Muscle of leg (tissue), 11 donors: ENCODE results near the gene CABLES2. TPM values are rescaled to one million over a fixed set of nuclear protein-coding genes. Genes with fewer than 3 reads are reported as not detected.

ENCODE experiments used
- DNase-seq: peaks from one replicate; pipeline ENCODE4 v3.0.0; 2013
- H3K27ac ChIP-seq: one replicate; pipeline ENCODE4 v1.5.1; 2013; ENCODE audit warnings: mild to moderate bottlenecking, low read length, control low read depth
- H3K27me3 ChIP-seq: one replicate; pipeline ENCODE4 v1.6.1; 2013; ENCODE audit warnings: low read length; ENCODE audit not compliant: control insufficient read depth, insufficient read depth
- H3K36me3 ChIP-seq: one replicate; pipeline ENCODE4 v1.6.1; 2013; ENCODE audit warnings: low read length; ENCODE audit not compliant: control insufficient read depth, insufficient read depth
- H3K4me1 ChIP-seq: one replicate; pipeline ENCODE4 v1.6.1; 2013; ENCODE audit warnings: low read length; ENCODE audit not compliant: control insufficient read depth, insufficient read depth
- H3K4me3 ChIP-seq: one replicate; pipeline ENCODE4 v1.5.1; 2013; ENCODE audit warnings: low read length, control low read depth
- H3K9me3 ChIP-seq: replicated peaks from 2 replicates; pipeline ENCODE4 v1.6.1; 2013; ENCODE audit warnings: low read depth, low read length; ENCODE audit not compliant: control insufficient read depth
- WGBS: methylation state at CpG from one replicate; pipeline ENCODE4 v1.1.5; 2013; ENCODE audit warnings: missing lambda C conversion rate; ENCODE audit not compliant: insufficient coverage; 5-methylcytosine and 5-hydroxymethylcytosine counted together
- polyA plus RNA-seq, 8 donors: library from polyadenylated mRNA; unstranded; fragments of 120-200 nt; gene quantifications; one replicate each; pipeline versions ENCODE4 v1.2.1 to v1.2.3, GENCODE V29; 2013; ENCODE audit warnings: inconsistent platforms in 1 of 8, low replicate concordance in 1 of 8; ENCODE audit not compliant: insufficient read length in 8 of 8, insufficient read depth in 1 of 8
- total RNA-seq: library from RNA; stranded (reverse); fragments of 120-200 nt; gene quantifications from one replicate; pipeline ENCODE4 v1.2.4, GENCODE V29; 2013

CABLES2 gene
- total and polyA plus RNA-seq, 9 donors, result 2.0 to 8.2 (median 5.7) TPM

DNA sequence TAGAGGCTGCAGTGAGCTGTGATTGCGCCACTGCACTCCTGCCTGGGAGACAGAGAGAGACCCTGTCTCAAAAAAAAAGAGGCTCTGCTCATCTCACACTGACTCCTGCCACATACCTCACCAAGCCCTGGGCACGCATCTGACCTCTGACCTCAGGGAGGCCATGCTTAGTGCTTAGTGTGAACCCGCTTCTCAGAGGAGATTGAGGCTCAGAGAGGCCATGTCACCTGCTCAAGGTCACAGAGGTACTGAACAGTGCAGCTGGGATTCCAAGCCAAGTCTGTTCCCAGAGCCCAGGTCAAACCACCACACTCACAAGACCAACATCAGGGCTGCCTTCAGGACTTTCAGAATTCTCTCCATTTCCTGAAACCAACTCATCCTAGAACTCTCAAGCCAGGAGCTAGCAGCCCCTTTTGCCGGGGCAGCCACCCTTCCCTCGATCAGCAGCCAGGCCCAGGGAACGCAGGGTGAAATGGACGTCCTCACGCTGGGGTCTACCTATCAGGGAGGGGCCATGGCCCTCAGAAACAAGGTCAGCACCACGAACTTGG, 2.9 kb downstream of the CABLES2 start:
- Histone ChIP-seq H3K27ac (no peak overlapping the region), H3K4me3 (no peak overlapping the region), H3K4me1 (peaks cover 45% of the 10 kb centered on the region), H3K36me3 (peaks cover 3% of the 10 kb centered on the region), H3K27me3 (peaks cover under 1% of the 10 kb centered on the region), H3K9me3 (no peaks in the 10 kb centered on the region)
- 85% methylated on average over 7 of the region's 9 CpGs for WGBS
- DNase-seq, result no peak

DNA sequence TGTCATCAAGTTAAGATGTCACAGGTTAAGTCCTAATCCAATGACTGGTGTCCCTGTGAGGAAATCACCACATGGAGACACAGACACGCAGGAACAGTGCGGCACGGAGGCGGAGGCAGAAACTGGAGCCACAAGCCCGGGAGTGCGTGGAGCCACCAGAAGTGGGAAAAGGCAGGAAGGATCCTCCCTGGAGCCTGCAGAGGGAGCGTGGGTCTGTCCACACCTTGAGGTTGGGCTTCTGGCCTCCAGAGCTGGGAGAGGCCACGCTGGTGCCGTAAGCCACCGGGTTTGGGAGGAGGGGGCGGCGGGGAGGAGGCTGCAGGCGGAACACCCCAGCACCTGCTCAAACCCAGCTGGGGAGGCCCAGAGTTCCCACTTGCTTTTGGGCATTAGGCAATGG, 3.8 kb downstream of the CABLES2 start:
- Histone ChIP-seq H3K36me3 (peaks cover 3% of the 10 kb centered on the region), H3K4me1 (peaks cover 36% of the 10 kb centered on the region), H3K27me3 (no peaks in the 10 kb centered on the region), H3K27ac (no peak overlapping the region), H3K9me3 (no peaks in the 10 kb centered on the region), H3K4me3 (no peak overlapping the region)
- DNase-seq, result no peak
- 58% methylated on average over 7 of the region's 13 CpGs for WGBS

DNA sequence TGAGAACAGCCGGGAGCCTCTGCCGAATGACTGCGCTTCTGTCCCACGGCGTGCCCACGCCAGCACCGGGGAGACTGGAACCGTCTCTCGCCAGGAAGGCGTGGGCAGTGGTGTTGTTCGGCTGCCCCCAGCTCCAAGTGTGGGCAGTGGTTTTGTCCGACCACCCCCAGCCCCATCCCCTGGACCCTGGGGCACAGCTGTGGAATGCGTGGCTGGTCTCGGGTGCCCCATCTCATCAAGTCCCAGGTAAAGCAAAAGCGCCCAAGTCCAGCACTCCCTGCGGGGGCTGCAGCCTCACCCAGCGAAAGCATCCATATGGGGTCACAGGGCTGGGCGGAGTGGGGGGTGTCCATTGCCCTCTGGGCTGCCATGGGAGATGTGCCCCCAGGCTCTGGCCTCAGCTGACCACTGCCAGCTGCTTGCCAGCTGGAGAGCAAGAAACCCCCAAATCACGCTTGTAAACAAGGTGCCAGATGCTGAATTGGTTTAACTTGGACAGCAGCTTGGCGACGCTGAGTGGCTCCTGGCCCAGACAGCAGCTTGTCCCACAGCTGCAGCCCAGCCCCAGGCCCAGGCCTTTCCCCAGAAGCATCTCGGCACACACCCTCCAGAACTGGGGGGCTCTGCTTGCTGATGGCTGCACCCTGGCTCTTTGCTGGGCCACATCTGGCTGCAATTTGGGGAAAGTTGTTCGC, 4.5 kb downstream of the CABLES2 start:
- Histone ChIP-seq H3K27ac (no peak overlapping the region), H3K9me3 (no peaks in the 10 kb centered on the region), H3K27me3 (no peaks in the 10 kb centered on the region), H3K4me3 (no peak overlapping the region), H3K36me3 (peaks cover 3% of the 10 kb centered on the region), H3K4me1 (peaks cover 29% of the 10 kb centered on the region)
- WGBS, result 82% methylated on average over 21 of the region's 23 CpGs
- DNase-seq, result peak; percentile 53

DNA sequence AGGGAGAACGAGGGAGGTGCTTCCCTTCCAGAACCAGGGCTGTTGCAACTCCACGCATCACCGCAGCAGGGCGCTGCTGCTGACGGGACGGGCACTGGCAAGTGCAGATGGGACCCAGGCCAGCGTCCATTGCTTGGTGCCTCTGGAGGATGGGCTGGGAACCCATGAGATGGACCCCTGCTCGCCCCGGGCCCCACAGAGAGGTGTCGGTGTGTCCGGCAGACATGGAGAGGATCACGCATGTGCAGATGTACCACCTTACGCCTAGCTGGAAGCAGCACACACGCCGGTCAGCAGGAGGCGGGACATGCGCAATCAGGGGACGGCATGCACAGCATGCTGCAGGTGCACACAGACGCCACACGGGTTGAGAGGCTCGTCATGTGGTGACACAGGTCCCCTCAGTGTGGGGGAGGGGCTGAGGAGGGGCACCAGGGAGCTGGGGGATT, 5.7 kb downstream of the CABLES2 start:
- DNase-seq, result no peak
- peaks cover 4% of the 10 kb centered on the region for H3K36me3 ChIP-seq
- 82% methylated on average over 20 of the region's 21 CpGs for WGBS
- H3K4me1 ChIP-seq, result peaks cover 22% of the 10 kb centered on the region
- no peaks in the 10 kb centered on the region for H3K27me3 ChIP-seq
- no peak overlapping the region for H3K27ac ChIP-seq
- H3K9me3 ChIP-seq, result no peaks in the 10 kb centered on the region
- H3K4me3 ChIP-seq, result no peak overlapping the region

DNA sequence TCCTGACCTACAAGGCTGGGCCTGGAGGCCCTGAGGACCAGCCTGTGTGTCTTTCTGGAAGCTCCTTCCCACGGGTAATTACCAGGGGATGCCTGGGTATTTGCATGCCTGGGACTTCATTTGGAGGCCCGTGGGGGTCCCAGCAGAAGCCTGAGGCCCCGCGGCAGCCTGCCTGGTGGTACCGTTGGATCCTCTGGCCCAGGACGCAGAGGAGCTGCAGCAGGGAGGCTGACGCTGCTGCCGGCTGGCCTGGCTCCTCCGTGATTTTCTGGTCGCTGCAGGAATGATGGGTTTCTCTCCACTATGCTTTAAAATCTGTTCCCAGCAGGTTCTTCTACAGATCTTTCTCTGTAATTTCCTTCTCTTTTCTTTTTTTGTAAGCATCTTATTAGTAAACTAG, 6.5 kb downstream of the CABLES2 start:
- no peaks in the 10 kb centered on the region for H3K9me3 ChIP-seq
- no peak overlapping the region for H3K4me3 ChIP-seq
- no peak overlapping the region for H3K27ac ChIP-seq
- no peak for DNase-seq
- WGBS, result 76% methylated on average over 9 of the region's 10 CpGs
- peaks cover 11% of the 10 kb centered on the region for H3K36me3 ChIP-seq
- H3K4me1 ChIP-seq, result peaks cover 13% of the 10 kb centered on the region
- H3K27me3 ChIP-seq, result no peaks in the 10 kb centered on the region

DNA sequence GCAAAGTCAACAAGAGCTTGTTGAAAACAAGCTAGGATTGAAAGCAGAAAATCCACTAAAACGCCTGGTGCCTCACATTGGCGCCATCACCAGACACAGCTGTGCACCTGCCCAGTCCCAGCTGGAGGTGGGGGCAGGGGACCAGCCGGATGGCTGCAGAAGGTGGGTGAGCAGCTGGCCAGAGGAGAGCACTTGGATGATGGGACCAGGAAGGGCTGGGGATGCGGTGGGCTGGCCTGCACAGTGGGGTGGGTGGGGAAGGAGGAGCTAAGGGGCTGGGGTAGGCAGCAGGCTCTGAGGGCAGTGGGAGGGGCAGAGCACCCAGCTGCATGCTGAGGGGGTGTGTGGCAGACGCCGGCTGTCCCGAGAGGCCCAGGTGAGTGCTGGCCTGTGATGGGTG, 7.1 kb downstream of the CABLES2 start:
- peaks cover 11% of the 10 kb centered on the region for H3K4me1 ChIP-seq
- H3K27me3 ChIP-seq, result no peaks in the 10 kb centered on the region
- H3K9me3 ChIP-seq, result no peaks in the 10 kb centered on the region
- DNase-seq, result no peak
- 80% methylated on average over 7 of the region's 7 CpGs for WGBS
- peaks cover 16% of the 10 kb centered on the region for H3K36me3 ChIP-seq
- no peak overlapping the region for H3K4me3 ChIP-seq
- no peak overlapping the region for H3K27ac ChIP-seq

DNA sequence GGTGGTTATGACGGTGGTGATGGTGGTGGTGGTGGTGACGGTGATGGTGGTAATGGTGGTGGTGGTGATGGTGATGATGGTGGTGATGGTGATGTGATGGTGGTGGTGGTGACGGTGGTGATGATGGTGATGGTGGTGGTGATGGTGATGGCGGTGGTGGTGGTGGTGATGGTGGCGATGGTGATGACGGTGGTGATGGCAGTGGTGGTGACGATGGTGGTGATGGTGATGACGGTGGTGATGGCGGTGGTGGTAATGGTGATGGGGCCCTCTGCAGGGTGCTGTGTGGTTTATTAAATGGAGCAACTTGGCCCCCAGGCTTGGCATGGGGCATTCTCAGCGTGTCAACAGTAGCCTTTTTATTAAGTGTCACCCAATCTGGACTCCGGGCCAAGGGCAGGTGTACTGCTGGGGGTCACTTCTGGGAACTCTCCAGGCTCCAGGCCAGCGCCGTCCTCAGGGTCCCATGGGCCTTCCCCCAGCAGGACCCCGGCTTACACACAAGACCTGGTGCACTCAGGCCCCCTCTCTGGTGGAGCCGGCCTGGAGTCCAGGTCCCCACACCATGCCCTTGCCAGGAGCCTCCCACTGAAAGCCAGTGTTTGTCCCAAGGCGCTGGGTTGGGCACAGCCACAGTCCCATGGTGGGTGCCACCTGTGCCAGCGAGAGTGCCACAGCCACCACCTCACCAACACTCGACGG, 8.8 kb downstream of the CABLES2 start:
- H3K4me1 ChIP-seq, result peaks cover 9% of the 10 kb centered on the region
- no peak for DNase-seq
- no peaks in the 10 kb centered on the region for H3K9me3 ChIP-seq
- WGBS, result 89% methylated on average over 16 of the region's 19 CpGs
- no peaks in the 10 kb centered on the region for H3K27me3 ChIP-seq
- H3K36me3 ChIP-seq, result peaks cover 31% of the 10 kb centered on the region
- no peak overlapping the region for H3K27ac ChIP-seq
- no peak overlapping the region for H3K4me3 ChIP-seq

DNA sequence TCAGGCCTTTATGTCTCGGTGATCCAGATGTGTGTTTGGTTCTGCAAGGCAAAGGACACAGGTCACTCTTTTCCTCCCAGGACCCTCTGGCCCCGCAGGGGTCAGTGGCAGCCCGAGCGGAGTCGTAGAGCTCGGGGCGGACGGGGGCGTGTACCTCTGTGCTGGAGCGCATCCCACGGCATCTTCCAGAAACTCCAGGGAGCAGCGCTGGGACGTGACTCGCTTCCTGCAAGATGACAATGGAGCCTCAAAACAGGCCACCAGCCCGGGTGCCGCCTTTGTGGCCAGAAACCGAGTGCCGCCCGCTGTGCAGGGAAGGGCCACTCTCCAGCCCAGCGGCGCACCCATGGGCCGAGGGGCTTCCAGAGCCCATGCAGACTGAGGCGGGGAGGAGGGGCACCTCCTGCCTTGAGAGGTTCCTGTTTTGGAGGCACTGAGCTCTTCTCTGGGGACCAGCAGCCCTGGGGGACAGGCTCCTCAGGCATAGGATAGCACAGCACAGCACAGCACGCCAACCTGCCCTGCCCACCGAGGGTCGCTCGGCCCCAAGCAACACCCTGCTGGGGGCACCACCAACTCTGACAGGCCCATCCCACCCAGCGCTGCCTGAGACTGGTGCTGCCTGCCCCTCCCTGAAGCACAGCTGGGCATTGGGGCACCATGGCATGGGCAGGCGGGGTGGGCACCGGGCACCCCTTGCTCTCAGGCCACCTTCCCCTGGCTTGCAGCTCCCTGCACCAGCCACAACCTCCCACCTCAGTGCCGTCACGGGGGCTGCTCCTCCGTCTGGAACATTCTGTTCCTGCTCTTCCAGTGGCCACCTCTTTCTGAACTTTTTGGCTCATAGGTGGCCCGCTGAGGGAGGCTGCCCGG, 10.5 kb downstream of the CABLES2 start:
- no peak overlapping the region for H3K4me3 ChIP-seq
- H3K9me3 ChIP-seq, result no peaks in the 10 kb centered on the region
- H3K4me1 ChIP-seq, result no peaks in the 10 kb centered on the region
- H3K27me3 ChIP-seq, result no peaks in the 10 kb centered on the region
- H3K27ac ChIP-seq, result no peak overlapping the region
- peaks cover 44% of the 10 kb centered on the region for H3K36me3 ChIP-seq
- DNase-seq, result no peak
- WGBS, result 88% methylated on average over 35 of the region's 35 CpGs

DNA sequence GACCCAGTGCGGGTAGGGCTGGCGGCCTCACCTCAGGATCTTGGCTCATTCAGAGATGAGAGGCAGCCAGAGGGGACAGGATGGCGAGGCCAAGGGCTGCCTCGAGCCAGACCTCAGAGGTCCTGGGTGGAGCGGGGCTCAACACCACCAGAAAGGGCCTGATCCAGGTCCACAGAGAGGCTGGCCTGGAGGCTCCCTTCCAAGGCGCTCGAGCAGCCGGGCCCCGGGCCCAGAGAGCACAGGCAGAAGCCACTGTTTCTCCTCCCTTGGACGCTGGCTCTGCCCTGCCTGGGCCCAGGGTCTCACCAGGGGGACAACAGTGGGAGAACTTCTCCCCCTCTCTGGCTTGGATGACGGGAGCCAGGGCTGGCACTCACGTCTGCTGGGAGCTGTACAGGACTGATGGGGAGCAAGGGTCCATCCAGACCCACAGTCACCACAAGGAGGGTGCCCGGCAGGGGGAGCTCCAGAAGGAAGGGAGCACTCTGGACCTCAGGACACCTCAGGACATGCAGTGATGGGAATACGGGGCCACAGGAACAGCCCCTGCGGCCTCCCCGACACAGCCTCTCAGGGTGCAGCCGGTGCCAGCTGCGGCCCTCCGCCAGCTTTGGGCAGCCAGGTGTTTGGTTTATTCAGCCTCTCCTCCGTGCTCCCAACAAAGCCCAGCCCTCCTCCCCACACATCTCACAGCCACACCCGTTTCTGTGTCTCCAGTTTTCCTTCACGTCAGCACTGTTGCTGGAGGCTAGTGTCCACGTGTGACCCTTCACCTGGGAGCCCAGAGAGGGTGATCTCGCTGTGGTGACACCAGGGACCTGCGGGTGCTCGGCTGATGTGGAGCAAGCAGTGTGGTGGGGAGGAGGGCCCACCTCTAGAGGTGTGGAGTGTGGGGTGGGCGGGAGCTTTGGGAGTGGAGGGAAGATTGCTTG, 11.5 kb downstream of the CABLES2 start:
- no peak overlapping the region for H3K4me3 ChIP-seq
- 88% methylated on average over 26 of the region's 27 CpGs for WGBS
- H3K27ac ChIP-seq, result no peak overlapping the region

More for the DNA sequence above, 11.5 kb downstream of the CABLES2 start:
- DNase-seq, result no peak
- Histone ChIP-seq H3K9me3 (no peaks in the 10 kb centered on the region), H3K4me1 (no peaks in the 10 kb centered on the region), H3K27me3 (no peaks in the 10 kb centered on the region), H3K36me3 (peaks cover 54% of the 10 kb centered on the region)
